Endothelial cell of hepatic sinusoid (primary cell): ENCODE results near the gene ABI2.
"Not testable (repeated sequence)": the region's sequence is repeated elsewhere in the genome, so short reads cannot be mapped to it uniquely, and the experiment has no call there.

Source experiments
- in situ Hi-C: cut with HindIII; loops from 2 replicates; pipeline ENCODE4 v1.10.0; 2017; ENCODE audit warnings: low sequenced_read_pairs

The ABI2 gene

GRCh38 chr2:203327901-203328759, at the start of gene ABI2:
TSS of gene ABI2 (plus strand) at chr2:203328394. CDS start at chr2:203328515, 121 bp downstream.
- in situ Hi-C loops: no loop called here

GRCh38 chr2:203279288-203279687, 48.9 kb upstream of the ABI2 start:
- in situ Hi-C loops: no loop called here

- in situ Hi-C loops: no loop called here
Measured at GRCh38 chr2:203280428-203281064, 47.6 kb upstream of the ABI2 start.

- in situ Hi-C loops: no loop called here
Measured at GRCh38 chr2:203282101-203282500, 46.1 kb upstream of the ABI2 start.

GRCh38 chr2:203286532-203286931, 41.7 kb upstream of the ABI2 start:
- in situ Hi-C loops: no loop called here

- in situ Hi-C loops: no loop called here
Measured at GRCh38 chr2:203301667-203302066, 26.5 kb upstream of the ABI2 start.

GRCh38 chr2:203302586-203302985, 25.6 kb upstream of the ABI2 start:
- in situ Hi-C loops: not testable (repeated sequence)

GRCh38 chr2:203310688-203311436, 17.3 kb upstream of the ABI2 start:
- in situ Hi-C loops: no loop called here

- in situ Hi-C loops: no loop called here
Measured at GRCh38 chr2:203326356-203326755, 1.8 kb upstream of the ABI2 start.

- in situ Hi-C loops: no loop called here
Measured at GRCh38 chr2:203327582-203327900, 653 bp upstream of the ABI2 start.

GRCh38 chr2:203328760-203329540, 756 bp downstream of the ABI2 start:
- in situ Hi-C loops: no loop called here

- in situ Hi-C loops: no loop called here
Measured at GRCh38 chr2:203330434-203330833, 2.2 kb downstream of the ABI2 start.

GRCh38 chr2:203338322-203338721, 10.1 kb downstream of the ABI2 start:
- in situ Hi-C loops: no loop called here

GRCh38 chr2:203340791-203341487, 12.7 kb downstream of the ABI2 start:
- in situ Hi-C loops: no loop called here

GRCh38 chr2:203341741-203342310, 13.6 kb downstream of the ABI2 start:
- in situ Hi-C loops: no loop called here

- in situ Hi-C loops: not testable (repeated sequence)
Measured at GRCh38 chr2:203342374-203342773, 14.2 kb downstream of the ABI2 start.

GRCh38 chr2:203344667-203345066, 16.5 kb downstream of the ABI2 start:
- in situ Hi-C loops: loop anchor here (5.0 kb wide), 1 partner anchor 53 kb away; no protein-coding TSS in a partner anchor

GRCh38 chr2:203346612-203347011, 18.4 kb downstream of the ABI2 start:
- in situ Hi-C loops: loop anchor here (5.0 kb wide), 1 partner anchor 51 kb away; no protein-coding TSS in a partner anchor

GRCh38 chr2:203347375-203347774, 19.2 kb downstream of the ABI2 start:
- in situ Hi-C loops: loop anchor here (5.0 kb wide), 1 partner anchor 50 kb away; no protein-coding TSS in a partner anchor
